K562 (cell line): ENCODE results near the gene SCARF1. TPM values are rescaled to one million over a fixed set of nuclear protein-coding genes. Genes with fewer than 3 reads are reported as not detected.
A peak's percentile ranks its signal among the peaks of the same experiment; 100 is the strongest.

Source experiments
- ADNP ChIP-seq: fragments of 200-800 bp; sonication (Bioruptor generic); IDR thresholded peaks from 2 replicates; pipeline ENCODE4 v1.6.1; 2016; ENCODE audit warnings: missing genetic modification characterization, missing compliant biosample characterization
- DACH1 ChIP-seq: fragments of 450-650 bp; IDR thresholded peaks from 2 replicates; pipeline ENCODE4 v1.6.1; 2018; ENCODE audit not compliant: partially characterized antibody
- GATAD2A ChIP-seq: fragments of 450-650 bp; IDR thresholded peaks from 2 replicates; pipeline ENCODE4 v1.6.1; 2017
- SIN3B ChIP-seq: fragments of 450-650 bp; IDR thresholded peaks from 2 replicates; pipeline ENCODE4 v1.6.1; 2017; ENCODE audit warnings: low read depth, mild to moderate bottlenecking, moderate library complexity
- YY1 ChIP-seq, 3 experiments: IDR thresholded peaks; 2 replicates each; pipeline ENCODE4 v1.6.1; 2011; ENCODE audit warnings: low read length in 2 of 3, mild to moderate bottlenecking in 2 of 3, moderate library complexity in 2 of 3, borderline replicate concordance in 1 of 3, control low read depth in 1 of 3, low read depth in 1 of 3; ENCODE audit not compliant: insufficient read depth in 3 of 3, insufficient replicate concordance in 2 of 3, control insufficient read depth in 1 of 3, insufficient read length in 1 of 3; ENCODE audit errors: extremely low read depth in 1 of 3
- ZNF224 ChIP-seq: sonication (generic); formaldehyde crosslinking; IDR thresholded peaks from 2 replicates; pipeline ENCODE4 v1.8.0; 2022; ENCODE audit warnings: mild to moderate bottlenecking, missing genetic modification reagents
- polyA plus RNA-seq, 8 experiments: library from polyadenylated mRNA; depleted of rRNA in 4 of 8; stranded (reverse) in 5 of 8; unstranded in 3 of 8; fragments of >200 nt; fragmentation: Nextera tagmentation in 2 of 8; fragmentation: Illumina TruSeq in 1 of 8; extraction: Ambion mirVana in 2 of 8; extraction: Trizol in 1 of 8; gene quantifications; 2 replicates each; pipeline versions ENCODE4 v1.2.1 to v1.2.3, GENCODE V29; 2011 to 2014; ENCODE audit warnings: inconsistent platforms in 1 of 8, missing spikeins in 1 of 8
- total RNA-seq, 7 experiments: library from RNA; depleted of rRNA in 6 of 7; stranded (reverse); fragments of >200 nt in 6 of 7; fragmentation: Illumina TruSeq in 2 of 7; extraction: Trizol in 2 of 7; gene quantifications; 2 replicates each; pipeline versions ENCODE4 v1.2.1 to v1.2.3, GENCODE V29; 2011 to 2021; ENCODE audit warnings: low replicate concordance in 1 of 7
- TF ChIP-seq, protein P1 (sequence below): sonication (generic); formaldehyde crosslinking; IDR thresholded peaks from 2 replicates; pipeline ENCODE4 v1.8.0; 2022; ENCODE audit warnings: mild to moderate bottlenecking, missing genetic modification reagents
- TF ChIP-seq, protein P2 (sequence below), 2 experiments: fragments of 150-350 bp in 1 of 2; IDR thresholded peaks; 2 replicates each; pipeline ENCODE4 v1.6.1; 2012 to 2016; ENCODE audit warnings: low read depth in 2 of 2, low read length in 2 of 2, mild to moderate bottlenecking in 1 of 2, moderate library complexity in 1 of 2
- TF ChIP-seq, protein P3 (sequence below): sonication (generic); formaldehyde crosslinking; IDR thresholded peaks from 2 replicates; pipeline ENCODE4 v1.8.1; 2023; ENCODE audit warnings: mild to moderate bottlenecking, missing genetic modification reagents, moderate library complexity
- TF ChIP-seq, protein P4 (sequence below): sonication (generic); formaldehyde crosslinking; IDR thresholded peaks from 2 replicates; pipeline ENCODE4 v1.9.0; 2022; ENCODE audit warnings: mild to moderate bottlenecking, missing genetic modification reagents
- TF ChIP-seq, protein P5 (sequence below): sonication (generic); formaldehyde crosslinking; IDR thresholded peaks from 2 replicates; pipeline ENCODE4 v1.8.0; 2022; ENCODE audit warnings: mild to moderate bottlenecking, missing genetic modification reagents
- TF ChIP-seq, protein P6 (sequence below): fragments of 450-650 bp; IDR thresholded peaks from 2 replicates; pipeline ENCODE4 v1.6.1; 2017; ENCODE audit warnings: antibody characterized with exemption
- TF ChIP-seq, protein P7 (sequence below): fragments of 200-400 bp; formaldehyde crosslinking; IDR thresholded peaks from 2 replicates; pipeline ENCODE4 v1.6.1; 2017; ENCODE audit warnings: mild to moderate bottlenecking, low read depth, low read length, moderate library complexity

SCARF1 gene
- total and polyA plus RNA-seq, 9 of the 15 experiments (the other 6 are each of a cell fraction or from before 2014, with no cell fraction given): 0.04 to 2.1 (median 0.63) TPM

DNA sequence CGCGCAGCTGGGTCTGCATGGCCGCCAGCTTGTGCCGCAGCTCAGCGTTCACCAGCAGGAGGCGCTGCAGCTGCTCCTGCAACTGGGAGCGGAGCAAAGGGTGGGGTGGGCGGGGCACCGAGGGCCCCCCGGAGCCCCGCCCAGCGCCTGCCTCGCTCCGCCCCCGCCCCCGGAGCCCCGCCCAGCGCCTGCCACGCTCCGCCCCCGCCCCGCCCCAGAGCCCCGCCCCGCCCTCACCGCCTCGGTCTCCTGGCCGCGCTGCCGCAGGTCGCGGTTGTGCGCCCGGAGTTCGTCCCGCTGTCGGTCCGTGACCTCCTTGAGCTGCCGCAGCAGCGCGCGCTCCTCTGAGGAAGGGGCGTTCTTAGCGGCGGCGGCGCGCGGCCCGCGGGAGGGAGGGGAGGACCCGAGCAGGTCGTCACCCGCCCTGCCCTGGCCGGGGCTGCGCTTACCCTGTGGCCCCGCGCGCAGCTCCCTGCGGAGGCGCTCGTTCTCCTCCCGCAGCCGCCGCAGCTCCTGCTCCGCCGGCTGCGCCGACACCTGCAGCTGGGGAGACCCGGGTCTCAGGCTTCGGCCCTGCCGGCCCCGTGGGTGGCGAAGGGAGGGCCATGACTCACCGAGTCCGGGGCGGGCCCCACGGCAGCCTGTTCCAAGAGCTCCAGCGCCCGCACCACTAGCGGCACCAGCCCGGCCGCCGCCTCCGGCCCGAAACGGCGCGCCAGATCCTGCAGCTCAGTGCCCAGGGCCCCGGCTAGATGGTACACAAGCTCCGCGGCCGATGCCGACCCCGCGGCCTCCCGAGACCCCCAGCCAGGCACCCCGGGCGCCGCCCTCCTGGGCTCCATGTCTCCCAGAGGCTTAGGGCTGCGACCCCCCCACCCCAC lies 3.7 kb upstream of the SCARF1 start (continued):
- no peak for TF ChIP-seq ZNF224 (CRISPR knock-in tag)
- no peak for TF ChIP-seq ADNP
- TF ChIP-seq, protein P1, sequence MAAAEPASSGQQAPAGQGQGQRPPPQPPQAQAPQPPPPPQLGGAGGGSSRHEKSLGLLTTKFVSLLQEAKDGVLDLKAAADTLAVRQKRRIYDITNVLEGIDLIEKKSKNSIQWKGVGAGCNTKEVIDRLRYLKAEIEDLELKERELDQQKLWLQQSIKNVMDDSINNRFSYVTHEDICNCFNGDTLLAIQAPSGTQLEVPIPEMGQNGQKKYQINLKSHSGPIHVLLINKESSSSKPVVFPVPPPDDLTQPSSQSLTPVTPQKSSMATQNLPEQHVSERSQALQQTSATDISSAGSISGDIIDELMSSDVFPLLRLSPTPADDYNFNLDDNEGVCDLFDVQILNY (CRISPR knock-in tag): no peak
- TF ChIP-seq GATAD2A: no peak
- TF ChIP-seq, protein P2, sequence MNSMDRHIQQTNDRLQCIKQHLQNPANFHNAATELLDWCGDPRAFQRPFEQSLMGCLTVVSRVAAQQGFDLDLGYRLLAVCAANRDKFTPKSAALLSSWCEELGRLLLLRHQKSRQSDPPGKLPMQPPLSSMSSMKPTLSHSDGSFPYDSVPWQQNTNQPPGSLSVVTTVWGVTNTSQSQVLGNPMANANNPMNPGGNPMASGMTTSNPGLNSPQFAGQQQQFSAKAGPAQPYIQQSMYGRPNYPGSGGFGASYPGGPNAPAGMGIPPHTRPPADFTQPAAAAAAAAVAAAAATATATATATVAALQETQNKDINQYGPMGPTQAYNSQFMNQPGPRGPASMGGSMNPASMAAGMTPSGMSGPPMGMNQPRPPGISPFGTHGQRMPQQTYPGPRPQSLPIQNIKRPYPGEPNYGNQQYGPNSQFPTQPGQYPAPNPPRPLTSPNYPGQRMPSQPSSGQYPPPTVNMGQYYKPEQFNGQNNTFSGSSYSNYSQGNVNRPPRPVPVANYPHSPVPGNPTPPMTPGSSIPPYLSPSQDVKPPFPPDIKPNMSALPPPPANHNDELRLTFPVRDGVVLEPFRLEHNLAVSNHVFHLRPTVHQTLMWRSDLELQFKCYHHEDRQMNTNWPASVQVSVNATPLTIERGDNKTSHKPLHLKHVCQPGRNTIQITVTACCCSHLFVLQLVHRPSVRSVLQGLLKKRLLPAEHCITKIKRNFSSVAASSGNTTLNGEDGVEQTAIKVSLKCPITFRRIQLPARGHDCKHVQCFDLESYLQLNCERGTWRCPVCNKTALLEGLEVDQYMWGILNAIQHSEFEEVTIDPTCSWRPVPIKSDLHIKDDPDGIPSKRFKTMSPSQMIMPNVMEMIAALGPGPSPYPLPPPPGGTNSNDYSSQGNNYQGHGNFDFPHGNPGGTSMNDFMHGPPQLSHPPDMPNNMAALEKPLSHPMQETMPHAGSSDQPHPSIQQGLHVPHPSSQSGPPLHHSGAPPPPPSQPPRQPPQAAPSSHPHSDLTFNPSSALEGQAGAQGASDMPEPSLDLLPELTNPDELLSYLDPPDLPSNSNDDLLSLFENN (IDR thresholded peaks at IDR 0.05; ENCODE audit: low read depth in 2 of 2, low read length in 2 of 2): no peak
- no peak for TF ChIP-seq DACH1
- TF ChIP-seq, protein P3, sequence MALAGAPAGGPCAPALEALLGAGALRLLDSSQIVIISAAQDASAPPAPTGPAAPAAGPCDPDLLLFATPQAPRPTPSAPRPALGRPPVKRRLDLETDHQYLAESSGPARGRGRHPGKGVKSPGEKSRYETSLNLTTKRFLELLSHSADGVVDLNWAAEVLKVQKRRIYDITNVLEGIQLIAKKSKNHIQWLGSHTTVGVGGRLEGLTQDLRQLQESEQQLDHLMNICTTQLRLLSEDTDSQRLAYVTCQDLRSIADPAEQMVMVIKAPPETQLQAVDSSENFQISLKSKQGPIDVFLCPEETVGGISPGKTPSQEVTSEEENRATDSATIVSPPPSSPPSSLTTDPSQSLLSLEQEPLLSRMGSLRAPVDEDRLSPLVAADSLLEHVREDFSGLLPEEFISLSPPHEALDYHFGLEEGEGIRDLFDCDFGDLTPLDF (CRISPR knock-in tag): no peak; the same call in 1 of the 2 replicates
- TF ChIP-seq, protein P4, sequence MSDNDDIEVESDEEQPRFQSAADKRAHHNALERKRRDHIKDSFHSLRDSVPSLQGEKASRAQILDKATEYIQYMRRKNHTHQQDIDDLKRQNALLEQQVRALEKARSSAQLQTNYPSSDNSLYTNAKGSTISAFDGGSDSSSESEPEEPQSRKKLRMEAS (CRISPR knock-in tag): peak; percentile 10; the same call in 1 of the 2 replicates
- TF ChIP-seq, protein P5, sequence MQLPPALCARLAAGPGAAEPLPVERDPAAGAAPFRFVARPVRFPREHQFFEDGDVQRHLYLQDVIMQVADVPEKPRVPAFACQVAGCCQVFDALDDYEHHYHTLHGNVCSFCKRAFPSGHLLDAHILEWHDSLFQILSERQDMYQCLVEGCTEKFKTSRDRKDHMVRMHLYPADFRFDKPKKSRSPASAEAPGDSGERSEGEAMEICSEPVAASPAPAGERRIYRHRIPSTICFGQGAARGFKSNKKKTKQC (CRISPR knock-in tag): peak; percentile 3; the same call in 1 of the 2 replicates
- peak; percentile 32 to 91 (median 87) for TF ChIP-seq YY1 (IDR thresholded peaks at IDR 0.05; ENCODE audit: borderline replicate concordance in 1 of 3, control insufficient read depth in 1 of 3, extremely low read depth in 1 of 3, insufficient read depth in 3 of 3, insufficient read length in 1 of 3, insufficient replicate concordance in 2 of 3, low read depth in 1 of 3, low read length in 2 of 3)
- TF ChIP-seq, protein P6, sequence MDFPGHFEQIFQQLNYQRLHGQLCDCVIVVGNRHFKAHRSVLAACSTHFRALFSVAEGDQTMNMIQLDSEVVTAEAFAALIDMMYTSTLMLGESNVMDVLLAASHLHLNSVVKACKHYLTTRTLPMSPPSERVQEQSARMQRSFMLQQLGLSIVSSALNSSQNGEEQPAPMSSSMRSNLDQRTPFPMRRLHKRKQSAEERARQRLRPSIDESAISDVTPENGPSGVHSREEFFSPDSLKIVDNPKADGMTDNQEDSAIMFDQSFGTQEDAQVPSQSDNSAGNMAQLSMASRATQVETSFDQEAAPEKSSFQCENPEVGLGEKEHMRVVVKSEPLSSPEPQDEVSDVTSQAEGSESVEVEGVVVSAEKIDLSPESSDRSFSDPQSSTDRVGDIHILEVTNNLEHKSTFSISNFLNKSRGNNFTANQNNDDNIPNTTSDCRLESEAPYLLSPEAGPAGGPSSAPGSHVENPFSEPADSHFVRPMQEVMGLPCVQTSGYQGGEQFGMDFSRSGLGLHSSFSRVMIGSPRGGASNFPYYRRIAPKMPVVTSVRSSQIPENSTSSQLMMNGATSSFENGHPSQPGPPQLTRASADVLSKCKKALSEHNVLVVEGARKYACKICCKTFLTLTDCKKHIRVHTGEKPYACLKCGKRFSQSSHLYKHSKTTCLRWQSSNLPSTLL: no peak
- peak; percentile 26; the same call in 1 of the 2 replicates for TF ChIP-seq SIN3B
- TF ChIP-seq, protein P7, sequence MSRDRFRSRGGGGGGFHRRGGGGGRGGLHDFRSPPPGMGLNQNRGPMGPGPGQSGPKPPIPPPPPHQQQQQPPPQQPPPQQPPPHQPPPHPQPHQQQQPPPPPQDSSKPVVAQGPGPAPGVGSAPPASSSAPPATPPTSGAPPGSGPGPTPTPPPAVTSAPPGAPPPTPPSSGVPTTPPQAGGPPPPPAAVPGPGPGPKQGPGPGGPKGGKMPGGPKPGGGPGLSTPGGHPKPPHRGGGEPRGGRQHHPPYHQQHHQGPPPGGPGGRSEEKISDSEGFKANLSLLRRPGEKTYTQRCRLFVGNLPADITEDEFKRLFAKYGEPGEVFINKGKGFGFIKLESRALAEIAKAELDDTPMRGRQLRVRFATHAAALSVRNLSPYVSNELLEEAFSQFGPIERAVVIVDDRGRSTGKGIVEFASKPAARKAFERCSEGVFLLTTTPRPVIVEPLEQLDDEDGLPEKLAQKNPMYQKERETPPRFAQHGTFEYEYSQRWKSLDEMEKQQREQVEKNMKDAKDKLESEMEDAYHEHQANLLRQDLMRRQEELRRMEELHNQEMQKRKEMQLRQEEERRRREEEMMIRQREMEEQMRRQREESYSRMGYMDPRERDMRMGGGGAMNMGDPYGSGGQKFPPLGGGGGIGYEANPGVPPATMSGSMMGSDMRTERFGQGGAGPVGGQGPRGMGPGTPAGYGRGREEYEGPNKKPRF: no peak
